HG03097 (cell line): ENCODE measurements around the gene OSBPL9.
"Not testable (repeated sequence)": the region's sequence is repeated elsewhere in the genome, so short reads cannot be mapped to it uniquely, and the experiment has no call there.

Experiments used
- ATAC-seq: cut with Tn5 transposase; IDR thresholded peaks from one replicate; pipeline ENCODE4 v1.9.1; 2021; ENCODE audit not compliant: unreplicated experiment, low FRiP score

OSBPL9 gene

DNA sequence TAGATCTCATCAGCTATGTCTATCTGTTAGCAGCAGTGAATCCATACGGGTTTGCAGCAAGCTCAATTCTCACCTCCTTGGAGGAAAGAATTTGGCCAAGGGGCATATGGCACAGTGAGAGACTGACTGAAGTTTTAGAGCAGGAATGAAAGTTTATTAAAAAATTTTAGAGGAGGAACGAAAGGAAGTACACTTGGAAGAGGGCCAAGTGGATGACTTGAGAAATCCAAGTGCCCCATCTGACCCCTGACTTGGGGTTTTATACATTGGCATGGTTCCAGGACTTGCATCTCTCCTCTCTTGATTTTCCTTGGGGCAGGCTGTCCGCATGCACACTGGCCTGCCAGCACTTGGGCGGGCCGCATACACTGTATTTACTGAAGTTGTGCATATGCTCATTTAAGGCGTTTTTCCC, 9.2 kb upstream of the OSBPL9 start:
- no peak for ATAC-seq

DNA sequence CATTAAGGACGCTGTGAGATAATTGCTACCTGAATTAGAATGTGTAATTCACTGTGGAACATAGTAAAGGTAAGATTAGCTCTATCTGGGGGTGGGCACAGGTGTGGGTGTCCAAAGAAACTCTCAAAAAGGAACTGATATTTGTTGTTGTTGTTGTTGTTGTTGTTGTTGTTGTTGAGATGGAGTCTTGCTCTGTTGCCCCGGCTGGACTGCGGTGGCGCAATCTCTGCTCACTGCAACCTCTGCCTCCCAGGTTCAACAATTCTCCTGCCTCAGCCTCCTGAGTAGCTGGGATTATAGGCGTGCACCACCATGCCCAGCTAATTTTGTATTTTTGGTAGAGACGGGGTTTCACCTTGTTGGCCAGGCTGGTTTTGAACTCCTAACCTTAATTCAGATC, 6.8 kb upstream of the OSBPL9 start:
- ATAC-seq, result not testable (repeated sequence)

DNA sequence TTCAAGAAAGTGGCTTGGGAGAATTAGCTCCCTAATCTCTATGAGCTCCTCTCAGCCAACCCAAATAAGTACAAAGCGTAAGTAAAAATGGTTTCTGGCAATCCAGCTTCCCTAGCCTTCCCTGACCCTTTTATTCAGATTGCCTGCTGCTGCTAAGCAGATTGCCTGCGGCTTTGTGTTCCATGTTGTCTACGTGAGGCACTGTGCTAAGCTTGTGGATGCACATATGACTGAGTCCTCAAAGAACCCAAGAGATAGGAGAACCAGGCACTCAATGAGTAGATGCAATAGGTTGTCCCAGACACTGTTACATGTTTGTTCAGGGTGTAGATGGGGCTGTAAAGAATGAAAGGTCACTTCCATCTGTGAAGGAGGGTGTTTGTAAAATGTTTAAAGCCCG, 6.3 kb upstream of the OSBPL9 start:
- ATAC-seq, result no peak

DNA sequence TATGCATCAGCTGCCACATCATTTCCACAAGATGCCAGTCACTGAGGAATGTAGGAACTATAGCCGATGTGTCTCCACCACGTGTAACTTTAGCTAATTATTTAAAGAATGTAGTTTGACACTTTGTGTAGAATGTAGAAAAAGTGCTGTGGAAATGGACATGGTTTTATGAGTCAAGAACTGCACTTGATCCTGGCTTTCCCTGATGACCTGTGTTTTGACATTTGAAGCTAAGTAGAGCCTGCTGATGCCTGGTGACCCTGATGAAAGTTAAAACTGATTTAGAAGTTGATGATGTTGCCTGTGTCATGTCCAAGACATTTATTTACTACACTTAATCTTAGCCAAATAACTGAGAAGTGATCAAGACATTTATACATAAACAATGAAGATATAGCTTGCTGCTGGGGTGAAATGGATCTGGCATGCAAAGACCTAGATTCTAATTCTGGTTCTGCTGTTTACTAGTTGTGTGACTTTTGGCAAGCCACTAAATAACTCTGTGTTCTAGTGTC, 4.4 kb upstream of the OSBPL9 start:
- ATAC-seq, result no peak

DNA sequence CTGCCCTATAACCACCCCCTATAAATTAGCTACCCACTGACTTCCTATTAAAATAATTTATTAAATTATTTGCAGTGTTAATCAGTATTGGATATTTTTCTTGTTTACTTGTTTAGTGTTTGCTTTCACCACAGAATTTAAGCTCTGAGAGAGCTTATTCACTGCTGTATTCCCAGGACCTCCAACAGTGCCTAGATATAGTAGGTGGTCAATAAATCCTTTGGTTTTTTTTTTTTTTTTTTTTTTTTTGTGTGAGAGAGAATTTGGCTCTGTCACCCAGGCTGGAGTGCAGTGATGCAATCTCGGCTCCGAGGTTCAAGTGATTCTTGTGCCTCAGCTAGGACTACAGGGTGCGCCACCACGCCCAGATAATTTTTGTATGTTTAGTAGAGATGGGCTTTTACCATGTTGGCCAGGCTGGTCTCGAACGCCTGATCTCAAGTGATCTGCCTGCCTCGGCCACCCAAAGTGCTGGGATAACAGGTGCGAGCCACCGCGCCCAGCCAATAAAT, 1.1 kb upstream of the OSBPL9 start:
- ATAC-seq, result no peak

DNA sequence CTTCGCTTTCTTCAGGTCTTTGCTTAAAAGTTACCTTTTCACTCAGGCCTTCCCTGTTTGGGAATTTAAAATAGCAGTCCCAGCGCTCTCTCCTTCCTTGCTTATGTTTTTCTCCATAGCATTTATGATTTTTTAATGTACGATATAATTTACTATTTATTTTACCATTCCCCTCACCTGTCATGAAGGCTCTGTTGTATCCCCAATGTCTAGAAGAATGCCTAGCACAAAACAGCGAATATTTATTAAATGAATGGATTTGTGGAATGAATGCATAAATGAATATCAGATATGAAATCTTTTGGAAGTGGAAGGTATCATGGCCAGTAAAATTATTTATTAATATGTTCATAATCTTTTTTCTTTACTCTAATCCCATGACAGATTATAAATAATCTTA, 402 bp upstream of the OSBPL9 start:
- ATAC-seq, result no peak

DNA sequence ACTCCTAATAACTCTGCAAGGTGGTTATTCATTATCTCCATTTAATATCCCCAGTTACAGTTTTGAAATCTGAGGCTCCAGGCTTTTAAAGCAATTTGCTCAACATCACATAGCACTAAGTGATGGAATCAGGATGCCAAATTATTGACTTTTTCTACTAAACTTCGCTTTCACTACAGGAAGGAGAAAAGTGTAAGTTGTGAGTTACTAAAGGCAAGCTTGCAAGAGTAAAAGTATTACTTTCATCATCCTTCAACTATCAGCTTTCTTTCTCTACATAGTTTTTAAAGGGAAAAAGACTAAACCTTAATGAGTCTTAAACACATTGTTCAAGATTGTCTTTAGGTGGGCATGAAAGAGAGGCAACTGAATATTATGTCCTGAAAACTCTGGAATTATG, 1.8 kb downstream of the OSBPL9 start:
- ATAC-seq, result no peak

DNA sequence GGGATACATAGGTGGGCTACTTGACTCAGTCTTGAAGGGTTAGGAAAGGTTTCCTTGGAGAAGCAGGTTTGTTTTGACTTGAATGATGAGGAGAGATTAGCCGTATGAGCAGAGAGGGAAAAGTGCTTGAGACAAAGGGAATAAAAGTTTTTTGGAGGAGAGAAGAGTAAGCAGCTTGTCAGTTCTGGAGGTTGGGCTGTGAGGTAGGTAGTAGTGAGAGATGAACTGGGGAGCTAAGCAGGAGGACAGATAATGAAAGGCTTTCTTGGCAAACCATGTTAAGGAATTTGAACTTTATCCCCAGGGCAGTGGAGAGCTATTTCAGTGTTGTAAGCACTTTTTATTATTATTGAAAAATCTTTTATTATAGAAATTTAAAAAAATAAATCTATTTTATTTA, 3.6 kb downstream of the OSBPL9 start:
- no peak for ATAC-seq

DNA sequence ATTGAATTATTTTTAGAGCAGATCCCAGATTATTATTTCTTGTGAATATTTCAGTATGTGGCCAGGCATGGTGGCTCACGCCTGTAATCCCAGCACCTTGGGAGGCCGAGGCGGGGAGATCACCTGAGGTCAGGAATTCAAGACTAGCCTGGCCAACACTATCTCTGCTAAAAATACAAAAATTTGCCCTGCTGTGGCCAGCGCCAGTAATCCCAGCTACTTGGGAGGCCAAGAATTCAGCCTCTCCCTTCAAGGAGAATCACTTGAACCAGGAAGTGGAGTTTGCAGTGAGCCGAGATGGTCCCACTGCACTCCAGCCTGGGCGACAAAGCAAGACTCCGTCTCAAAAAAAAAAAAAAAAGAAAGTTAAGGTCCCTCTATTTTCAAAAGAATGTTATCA, 4.3 kb downstream of the OSBPL9 start:
- no peak for ATAC-seq

DNA sequence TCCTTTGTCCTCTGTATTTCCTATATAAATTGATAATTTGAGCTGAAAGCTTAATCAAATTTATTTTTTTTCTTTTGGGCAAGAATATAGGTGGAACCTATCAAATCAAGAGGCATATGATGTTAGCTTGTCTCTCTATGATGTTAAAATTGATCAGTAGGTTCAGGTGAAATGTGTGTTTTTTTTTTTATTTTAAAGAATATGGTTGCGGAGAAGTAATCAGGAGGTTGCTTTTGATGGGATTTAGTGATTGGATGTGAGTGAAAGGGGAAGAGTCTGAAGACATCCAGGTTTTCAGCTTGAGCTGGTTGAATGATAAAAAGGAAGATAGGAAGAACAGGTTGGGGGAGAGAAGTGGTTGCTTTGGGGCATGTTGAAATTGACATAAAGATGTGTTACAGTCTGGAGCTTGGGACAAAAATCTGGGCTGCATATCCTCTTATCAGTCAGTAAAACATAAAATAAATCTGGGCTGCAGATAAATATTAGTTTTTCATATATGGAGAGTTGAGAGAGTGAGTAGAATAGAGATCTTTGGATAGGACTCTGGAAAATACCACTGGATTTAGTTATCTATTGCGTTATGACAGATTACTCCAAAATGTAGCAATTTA, 5.1 kb downstream of the OSBPL9 start:
- no peak for ATAC-seq

DNA sequence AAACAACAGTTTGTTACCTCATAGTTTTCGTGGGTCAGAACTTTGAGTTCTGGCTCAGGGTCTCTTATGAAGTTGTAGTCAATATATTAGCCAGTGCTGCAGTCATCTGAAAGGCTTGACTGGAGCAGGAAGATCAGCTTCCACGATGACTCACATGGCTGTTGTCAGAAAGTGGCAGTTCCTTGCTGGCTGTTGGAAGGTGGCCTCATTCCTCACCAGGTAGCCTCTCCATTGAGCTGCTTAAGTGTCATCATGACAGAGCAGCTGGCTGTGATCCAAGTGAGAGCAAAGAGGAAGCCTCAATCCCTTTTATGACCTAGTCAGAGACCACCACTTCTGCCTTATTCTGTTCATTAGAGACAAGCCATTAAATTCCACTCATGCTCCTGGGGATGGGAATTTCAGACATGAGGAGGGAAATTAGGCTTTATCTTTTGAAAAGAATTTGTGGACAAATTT, 5.6 kb downstream of the OSBPL9 start:
- no peak for ATAC-seq

DNA sequence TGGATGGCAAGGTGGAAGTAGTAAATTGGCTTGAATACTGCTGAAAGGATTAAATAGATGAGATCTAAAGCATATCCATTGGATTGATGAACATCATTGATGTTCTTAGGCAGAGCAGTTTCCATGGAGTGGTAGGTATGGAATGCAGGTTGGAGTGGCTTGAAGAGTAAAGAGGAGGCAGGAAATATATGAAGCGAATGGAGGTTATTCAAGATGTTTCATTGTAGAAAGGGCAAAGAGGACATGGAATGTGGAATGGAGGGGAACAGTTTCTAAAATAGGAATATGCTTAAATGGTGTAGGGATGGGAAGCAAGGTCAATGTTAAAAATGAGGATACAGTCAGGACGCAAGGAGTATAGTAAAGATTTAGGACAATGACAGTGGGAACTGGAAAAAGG, 6.1 kb downstream of the OSBPL9 start:
- no peak for ATAC-seq

DNA sequence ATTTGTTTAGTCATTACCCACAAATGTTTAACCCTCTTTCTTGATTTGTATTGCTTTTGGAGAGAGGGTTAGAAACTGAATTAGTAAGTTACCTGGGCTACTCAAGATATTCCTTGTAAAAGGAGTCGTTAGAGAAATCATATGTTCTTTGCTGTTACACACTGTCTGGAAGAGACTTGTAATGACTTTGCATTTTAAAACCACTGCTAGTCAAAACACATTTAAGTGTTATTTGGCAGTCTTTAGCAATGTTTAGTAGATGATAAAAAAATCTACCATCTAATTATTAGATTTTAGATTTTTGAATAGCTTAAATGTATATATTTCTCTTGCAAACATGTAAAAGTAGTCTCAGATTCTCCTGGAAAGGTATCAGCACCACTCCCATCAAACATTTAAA, 6.6 kb downstream of the OSBPL9 start:
- ATAC-seq, result no peak

DNA sequence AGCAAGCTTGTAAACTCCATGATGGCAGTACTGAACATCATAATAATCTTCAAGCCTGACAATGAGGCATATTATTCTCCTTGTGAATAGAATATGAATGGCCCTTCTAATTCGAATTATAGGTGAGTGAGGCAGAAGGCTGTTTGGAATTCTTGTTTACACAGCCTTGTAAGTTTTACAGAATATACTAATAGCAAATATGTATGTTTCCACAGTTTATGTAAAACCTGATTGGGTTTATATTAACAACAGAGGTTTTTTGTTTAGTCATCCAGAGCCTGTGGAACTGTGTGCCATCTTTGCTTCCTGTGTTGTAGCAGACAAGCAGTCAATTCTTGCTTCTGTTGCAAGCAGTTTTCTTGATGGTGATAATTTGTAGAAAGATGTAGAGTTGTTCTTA, 8.0 kb downstream of the OSBPL9 start:
- no peak for ATAC-seq

DNA sequence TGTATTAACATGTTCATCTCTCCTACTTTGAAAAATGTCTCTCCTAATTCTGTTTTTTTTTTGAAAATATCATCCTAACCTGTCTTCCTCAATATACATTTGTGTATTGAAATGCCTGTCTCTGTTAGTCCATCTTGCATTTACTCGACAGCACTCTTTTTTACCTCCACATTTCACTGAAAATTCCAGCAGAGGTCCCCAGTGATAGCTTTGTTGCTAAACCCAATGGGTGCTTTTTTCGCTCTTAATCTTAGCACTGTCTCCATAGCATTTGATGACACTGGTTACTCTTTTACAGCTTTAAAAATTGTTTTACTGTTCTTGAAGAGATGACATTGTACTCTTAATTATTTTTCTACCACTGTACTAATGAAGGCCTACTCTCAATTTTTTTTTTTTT, 10.8 kb downstream of the OSBPL9 start:
- ATAC-seq, result no peak

DNA sequence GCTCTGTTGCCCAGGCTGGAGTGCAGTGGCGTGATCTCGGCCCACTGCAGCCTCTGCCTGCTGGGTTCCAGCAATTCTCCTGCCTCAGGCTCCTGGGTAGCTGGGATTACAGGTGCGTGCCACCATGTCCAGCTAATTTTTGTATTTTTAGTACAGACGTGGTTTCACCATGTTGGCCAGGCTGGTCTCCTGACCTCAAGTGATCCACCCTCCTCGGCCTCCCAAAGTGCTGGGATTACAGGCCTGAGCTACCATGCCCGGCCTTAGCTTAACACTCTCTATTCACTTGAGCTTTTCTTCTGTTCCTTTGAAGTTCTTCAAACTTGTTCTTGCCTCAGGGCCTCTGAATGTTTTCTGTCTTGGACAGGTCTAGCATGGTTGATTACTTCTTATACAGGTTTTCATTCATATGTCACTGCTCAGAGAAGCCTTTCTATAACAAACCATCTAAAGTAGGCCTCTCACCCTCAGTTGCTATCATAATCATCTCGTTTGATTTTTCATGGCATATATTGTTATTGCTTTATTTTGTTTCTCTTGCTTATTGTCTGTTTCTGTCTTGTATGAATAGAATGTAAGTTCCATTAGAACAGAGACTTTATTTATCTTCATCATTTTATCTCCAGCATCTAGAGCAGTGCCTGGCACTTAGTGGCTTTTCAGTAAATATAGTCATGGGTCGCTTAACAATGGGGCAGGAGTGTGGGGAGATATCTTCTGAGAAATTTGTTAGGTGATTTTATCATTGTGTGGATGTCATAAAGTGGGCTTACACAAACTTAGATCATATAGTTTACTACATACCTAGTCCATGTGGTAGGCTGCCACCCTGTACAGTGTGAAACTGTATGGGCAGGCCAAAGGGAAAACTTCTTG, 12.1 kb downstream of the OSBPL9 start:
- no peak for ATAC-seq

DNA sequence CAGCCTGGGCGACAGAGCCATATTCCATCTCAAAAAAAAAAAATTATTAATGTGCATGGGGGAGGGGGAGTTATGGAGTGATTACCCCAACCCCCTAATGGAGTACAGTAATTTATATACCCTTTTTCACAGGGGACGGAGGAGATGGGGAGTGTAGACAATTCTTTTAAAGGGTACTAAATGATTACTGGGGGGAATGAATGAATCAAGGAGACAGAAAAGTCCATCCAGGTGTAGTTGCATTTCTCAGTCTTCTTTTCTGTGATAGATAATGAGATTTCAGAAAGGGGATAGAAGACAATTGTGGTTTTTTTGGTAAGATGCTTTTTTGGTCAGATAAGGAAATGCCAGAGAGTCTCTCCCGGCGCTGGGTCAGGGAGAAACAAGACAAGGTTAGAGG, 13.0 kb downstream of the OSBPL9 start:
- ATAC-seq, result no peak

DNA sequence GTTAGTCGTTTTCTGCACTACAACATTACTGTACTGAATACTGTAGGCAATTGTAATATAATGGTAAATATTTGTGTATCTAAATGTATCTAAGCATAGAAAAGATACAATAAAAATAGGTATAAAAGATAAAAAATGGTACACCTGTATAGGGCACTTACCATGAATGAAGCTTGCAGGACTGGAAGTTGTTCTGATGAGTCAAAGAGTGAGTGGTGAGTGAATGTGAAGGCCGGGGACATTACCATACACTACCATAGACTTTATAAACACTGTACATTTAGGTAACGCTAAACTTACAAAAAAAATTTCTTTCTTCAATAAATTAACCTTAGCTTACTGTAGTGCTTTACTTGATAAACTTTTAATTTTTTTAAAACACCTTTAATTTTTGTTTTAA, 13.5 kb downstream of the OSBPL9 start:
- ATAC-seq, result no peak

DNA sequence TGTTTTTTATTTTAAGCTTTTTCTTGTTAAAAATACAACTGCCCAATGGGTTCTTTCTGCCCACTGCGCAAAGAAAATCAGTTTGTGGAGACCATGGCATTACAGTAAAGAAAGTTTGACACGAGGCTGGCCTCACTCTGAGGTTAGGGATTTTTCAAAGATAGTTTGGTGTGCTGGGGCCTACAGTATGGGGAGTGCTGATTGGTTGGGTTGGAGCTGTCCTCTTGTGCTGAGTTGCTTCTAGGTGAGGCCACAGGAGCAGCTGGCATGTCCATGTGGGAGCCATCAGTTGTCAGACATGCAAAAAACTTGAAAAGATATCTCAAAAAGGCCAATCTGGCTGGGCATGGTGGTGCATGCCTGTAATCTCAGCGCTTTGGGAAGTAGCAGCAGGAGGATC, 14.0 kb downstream of the OSBPL9 start:
- ATAC-seq, result no peak

DNA sequence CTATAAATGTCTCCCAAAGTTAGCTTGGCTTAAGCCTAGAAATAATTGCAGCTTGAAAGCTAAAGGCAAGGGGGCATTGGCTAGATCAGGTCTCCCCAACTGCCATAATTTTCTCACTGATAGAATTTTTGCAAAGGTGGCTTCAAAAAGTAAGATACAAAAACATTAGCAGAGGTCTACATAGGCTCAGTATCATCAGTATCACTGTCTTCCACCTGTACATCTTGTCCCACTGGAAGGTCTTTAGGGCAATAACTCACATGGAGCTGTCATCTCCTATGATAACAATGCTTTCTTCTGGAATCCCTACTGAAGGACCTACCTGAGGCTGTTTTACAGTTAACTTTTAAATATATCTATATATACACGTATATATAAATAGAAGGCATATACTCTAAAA, 14.9 kb downstream of the OSBPL9 start:
- ATAC-seq, result no peak

DNA sequence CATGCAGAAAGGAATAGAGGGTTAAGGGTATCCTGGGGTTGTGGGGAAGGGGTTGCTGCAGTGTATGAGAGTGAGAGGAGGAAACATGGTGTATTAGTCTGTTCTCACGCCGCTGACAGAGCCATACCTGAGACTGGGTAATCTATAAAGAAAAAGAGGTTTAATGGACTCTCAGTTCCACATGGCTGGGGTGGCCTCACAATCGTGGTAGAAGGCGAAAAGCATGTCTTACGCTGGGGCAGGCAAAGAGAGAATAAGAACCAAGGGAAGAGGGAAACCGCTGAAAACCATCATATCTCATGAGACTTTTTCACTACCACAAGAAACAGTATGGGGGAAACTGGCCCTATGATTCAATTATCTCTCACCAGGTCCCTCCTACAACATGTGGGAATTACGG, 17.7 kb downstream of the OSBPL9 start:
- ATAC-seq, result no peak

DNA sequence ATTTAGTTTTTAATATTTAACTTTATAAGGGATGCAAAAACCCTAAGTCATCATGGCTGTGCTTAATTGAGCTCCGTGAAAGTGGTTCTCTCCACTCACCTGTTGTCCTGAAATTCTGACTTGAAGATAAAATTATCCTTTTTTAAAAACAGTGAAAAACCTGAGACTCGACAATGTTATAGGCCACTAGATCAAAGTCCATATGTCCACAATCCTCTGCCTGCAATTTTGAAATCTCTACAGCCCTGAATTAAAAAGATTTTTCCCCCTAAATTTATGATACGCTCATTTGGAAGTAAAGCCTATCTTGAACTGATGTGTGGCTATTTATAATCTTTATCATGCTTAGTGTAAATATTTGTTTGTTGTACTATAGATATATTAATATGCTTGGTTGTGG, 18.7 kb downstream of the OSBPL9 start:
- no peak for ATAC-seq
